Astrocyte of the spinal cord (primary cell): ENCODE measurements around the gene SAP30.

Source experiments
- DNase-seq: peaks from one replicate; pipeline ENCODE4 v3.0.0; 2011; ENCODE audit warnings: low read depth, low spot score
- H3K4me3 ChIP-seq: 2 replicates; pipeline ENCODE4 v1.5.1; 2011; ENCODE audit warnings: low read depth, mild to moderate bottlenecking, low read length, moderate library complexity
- CTCF ChIP-seq: IDR thresholded peaks from 2 replicates; pipeline ENCODE4 v1.5.1; 2012; ENCODE audit warnings: low read depth, mild to moderate bottlenecking, low read length, inconsistent platforms
- in situ Hi-C: cut with HindIII; loops from 2 replicates; pipeline ENCODE4 v1.10.0; 2017; ENCODE audit warnings: low sequenced_read_pairs

SAP30 gene

GRCh38 chr4:173417833-173418232 lies 47.1 kb downstream of the SAP30 start:
- in situ Hi-C loops, result no loop called here
- no peak for TF ChIP-seq CTCF
- H3K4me3 ChIP-seq, result no peak overlapping the region
- DNase-seq, result no peak

DNA sequence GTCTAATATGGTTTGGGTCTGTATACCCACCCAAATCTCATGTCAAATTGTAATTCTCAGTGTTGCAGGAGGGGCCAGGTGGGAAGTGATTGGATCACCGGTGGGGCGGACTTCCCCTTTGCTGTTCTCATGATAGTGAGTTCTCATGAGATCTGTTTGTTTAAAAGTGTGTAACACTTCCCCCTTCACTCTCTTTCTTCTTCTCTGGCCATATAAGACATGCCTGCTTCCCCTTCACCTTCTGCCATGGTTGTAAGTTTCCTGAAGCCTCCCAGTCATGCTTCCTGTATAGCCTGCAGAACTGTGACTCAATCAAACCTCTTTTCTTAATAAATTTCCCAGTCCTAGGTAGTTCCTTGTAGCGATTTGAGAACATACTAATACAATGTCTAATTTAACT lies 47.9 kb downstream of the SAP30 start:
- no peak for DNase-seq
- in situ Hi-C loops, result no loop called here
- no peak overlapping the region for H3K4me3 ChIP-seq
- TF ChIP-seq CTCF, result no peak

DNA sequence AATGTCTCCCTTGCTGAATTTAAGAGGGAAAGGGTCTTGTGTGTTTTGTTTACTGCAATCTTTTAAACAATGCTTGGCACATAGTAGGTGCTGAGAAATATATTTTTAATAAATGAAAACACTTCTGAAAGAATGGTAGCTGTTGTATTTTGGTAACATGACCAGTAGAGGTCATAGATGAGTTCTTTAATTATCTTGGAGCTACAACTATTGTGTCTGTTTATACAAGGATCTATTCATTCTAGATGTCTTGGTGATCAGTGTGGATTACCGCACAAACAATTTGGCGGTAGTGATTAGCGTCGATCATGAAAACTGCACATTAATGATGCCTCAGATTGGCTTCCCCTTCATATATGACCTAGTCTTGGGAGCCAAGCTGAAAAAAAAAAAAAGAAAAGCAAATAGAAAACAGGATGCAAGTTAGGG lies 49.6 kb downstream of the SAP30 start:
- peak; percentile 56 for DNase-seq
- no peak overlapping the region for H3K4me3 ChIP-seq
- in situ Hi-C loops, result no loop called here
- TF ChIP-seq CTCF, result peak; percentile 37

DNA sequence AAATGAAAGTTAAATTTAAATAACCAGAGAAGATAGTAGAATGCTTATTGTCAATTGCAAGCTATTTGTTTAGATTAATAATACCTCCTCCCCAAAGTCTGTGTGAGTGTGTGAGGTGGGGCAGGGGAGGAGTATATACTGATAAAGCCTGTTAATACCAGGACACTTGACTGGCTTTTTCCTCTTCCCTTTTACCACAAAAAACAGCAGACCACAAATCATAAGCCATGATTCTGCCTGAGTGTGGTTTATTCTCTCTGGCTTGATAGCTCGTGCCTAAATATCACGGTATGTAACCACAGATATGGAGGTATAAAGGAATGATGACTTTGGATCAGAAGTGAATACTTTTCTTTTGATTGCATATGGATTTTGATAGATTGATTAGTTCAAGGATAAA lies 50.0 kb downstream of the SAP30 start:
- peak; percentile 16 for DNase-seq
- H3K4me3 ChIP-seq, result no peak overlapping the region
- TF ChIP-seq CTCF, result no peak
- in situ Hi-C loops, result no loop called here

GRCh38 chr4:173424899-173425805 lies 54.4 kb downstream of the SAP30 start:
- in situ Hi-C loops, result no loop called here
- no peak for TF ChIP-seq CTCF
- H3K4me3 ChIP-seq, result no peak overlapping the region
- peak; percentile 79 for DNase-seq

GRCh38 chr4:173426064-173426463 lies 55.3 kb downstream of the SAP30 start:
- TF ChIP-seq CTCF, result no peak
- DNase-seq, result no peak
- in situ Hi-C loops, result no loop called here

More at GRCh38 chr4:173426064-173426463, 55.3 kb downstream of the SAP30 start:
- no peak overlapping the region for H3K4me3 ChIP-seq
